HepG2 (cell line): ENCODE measurements around the gene MCM10.

Source experiments
- HNRNPL ChIP-seq: fragments of 200-400 bp; formaldehyde crosslinking; IDR thresholded peaks from 2 replicates; pipeline ENCODE4 v1.6.1; 2017; ENCODE audit warnings: mild to moderate bottlenecking, low read depth, low read length
- JUNB ChIP-seq: sonication (generic); formaldehyde crosslinking; IDR thresholded peaks from 2 replicates; pipeline ENCODE4 v1.8.0; 2022; ENCODE audit warnings: missing genetic modification reagents, mild to moderate bottlenecking, borderline replicate concordance
- PHB2 ChIP-seq: fragments of 450-650 bp; IDR thresholded peaks from 2 replicates; pipeline ENCODE4 v1.6.1; 2018; ENCODE audit not compliant: partially characterized antibody
- POLR2AphosphoS5 ChIP-seq: IDR thresholded peaks from 2 replicates; pipeline ENCODE4 v1.6.1; 2012; ENCODE audit warnings: low read depth, low read length
- RBAK ChIP-seq: sonication (generic); formaldehyde crosslinking; IDR thresholded peaks from 2 replicates; pipeline ENCODE4 v1.5.1; 2020; ENCODE audit warnings: mild to moderate bottlenecking, missing genetic modification reagents
- ZBTB10 ChIP-seq: sonication (generic); formaldehyde crosslinking; IDR thresholded peaks from 2 replicates; pipeline ENCODE4 v1.4.0; 2020; ENCODE audit warnings: missing genetic modification reagents, borderline replicate concordance
- ZNF232 ChIP-seq: sonication (generic); formaldehyde crosslinking; IDR thresholded peaks from 2 replicates; pipeline ENCODE4 v1.4.0; 2020; ENCODE audit warnings: missing genetic modification reagents, borderline replicate concordance
- ZNF329 ChIP-seq: sonication (generic); formaldehyde crosslinking; IDR thresholded peaks from 2 replicates; pipeline ENCODE4 v1.9.0; 2021; ENCODE audit warnings: low read depth, mild to moderate bottlenecking, missing genetic modification reagents
- TF ChIP-seq, protein P1 (sequence below), 2 experiments: sonication (generic) in 1 of 2; formaldehyde crosslinking in 1 of 2; IDR thresholded peaks; 2 replicates each; pipeline versions ENCODE4 v1.4.0 to v1.6.1; 2018 to 2020; ENCODE audit warnings: missing genetic modification reagents in 2 of 2, borderline replicate concordance in 1 of 2, low read depth in 1 of 2, mild to moderate bottlenecking in 1 of 2, missing biosample characterization in 1 of 2
- TF ChIP-seq, protein P2 (sequence below), 2 experiments: sonication (generic) in 1 of 2; formaldehyde crosslinking in 1 of 2; IDR thresholded peaks; 2 replicates each; pipeline versions ENCODE4 v1.4.0 to v1.6.1; 2016 to 2020; ENCODE audit warnings: borderline replicate concordance in 1 of 2, low read depth in 1 of 2, mild to moderate bottlenecking in 1 of 2, missing genetic modification reagents in 1 of 2
- TF ChIP-seq, protein P3 (sequence below): sonication (generic); formaldehyde crosslinking; IDR thresholded peaks from 2 replicates; pipeline ENCODE4 v1.5.0; 2020; ENCODE audit warnings: mild to moderate bottlenecking, missing genetic modification reagents, moderate library complexity

- TF ChIP-seq PHB2 (no peak), ZNF232 (CRISPR knock-in tag) (no peak), JUNB (no peak), HNRNPL (no peak), POLR2AphosphoS5 (no peak), ZNF329 (no peak), RBAK (CRISPR knock-in tag) (no peak), ZBTB10 (CRISPR knock-in tag) (no peak)
- TF ChIP-seq, protein P1, sequence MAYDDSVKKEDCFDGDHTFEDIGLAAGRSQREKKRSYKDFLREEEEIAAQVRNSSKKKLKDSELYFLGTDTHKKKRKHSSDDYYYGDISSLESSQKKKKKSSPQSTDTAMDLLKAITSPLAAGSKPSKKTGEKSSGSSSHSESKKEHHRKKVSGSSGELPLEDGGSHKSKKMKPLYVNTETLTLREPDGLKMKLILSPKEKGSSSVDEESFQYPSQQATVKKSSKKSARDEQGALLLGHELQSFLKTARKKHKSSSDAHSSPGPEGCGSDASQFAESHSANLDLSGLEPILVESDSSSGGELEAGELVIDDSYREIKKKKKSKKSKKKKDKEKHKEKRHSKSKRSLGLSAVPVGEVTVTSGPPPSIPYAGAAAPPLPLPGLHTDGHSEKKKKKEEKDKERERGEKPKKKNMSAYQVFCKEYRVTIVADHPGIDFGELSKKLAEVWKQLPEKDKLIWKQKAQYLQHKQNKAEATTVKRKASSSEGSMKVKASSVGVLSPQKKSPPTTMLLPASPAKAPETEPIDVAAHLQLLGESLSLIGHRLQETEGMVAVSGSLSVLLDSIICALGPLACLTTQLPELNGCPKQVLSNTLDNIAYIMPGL (CRISPR knock-in tag; IDR thresholded peaks at IDR 0.05; ENCODE audit: borderline replicate concordance in 1 of 2, low read depth in 1 of 2): no peak
- TF ChIP-seq, protein P2, sequence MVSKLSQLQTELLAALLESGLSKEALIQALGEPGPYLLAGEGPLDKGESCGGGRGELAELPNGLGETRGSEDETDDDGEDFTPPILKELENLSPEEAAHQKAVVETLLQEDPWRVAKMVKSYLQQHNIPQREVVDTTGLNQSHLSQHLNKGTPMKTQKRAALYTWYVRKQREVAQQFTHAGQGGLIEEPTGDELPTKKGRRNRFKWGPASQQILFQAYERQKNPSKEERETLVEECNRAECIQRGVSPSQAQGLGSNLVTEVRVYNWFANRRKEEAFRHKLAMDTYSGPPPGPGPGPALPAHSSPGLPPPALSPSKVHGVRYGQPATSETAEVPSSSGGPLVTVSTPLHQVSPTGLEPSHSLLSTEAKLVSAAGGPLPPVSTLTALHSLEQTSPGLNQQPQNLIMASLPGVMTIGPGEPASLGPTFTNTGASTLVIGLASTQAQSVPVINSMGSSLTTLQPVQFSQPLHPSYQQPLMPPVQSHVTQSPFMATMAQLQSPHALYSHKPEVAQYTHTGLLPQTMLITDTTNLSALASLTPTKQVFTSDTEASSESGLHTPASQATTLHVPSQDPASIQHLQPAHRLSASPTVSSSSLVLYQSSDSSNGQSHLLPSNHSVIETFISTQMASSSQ (IDR thresholded peaks at IDR 0.05; ENCODE audit: low read depth): no peak
- TF ChIP-seq, protein P2 (CRISPR knock-in tag; IDR thresholded peaks at IDR 0.05; ENCODE audit: borderline replicate concordance): no peak
- TF ChIP-seq, protein P3, sequence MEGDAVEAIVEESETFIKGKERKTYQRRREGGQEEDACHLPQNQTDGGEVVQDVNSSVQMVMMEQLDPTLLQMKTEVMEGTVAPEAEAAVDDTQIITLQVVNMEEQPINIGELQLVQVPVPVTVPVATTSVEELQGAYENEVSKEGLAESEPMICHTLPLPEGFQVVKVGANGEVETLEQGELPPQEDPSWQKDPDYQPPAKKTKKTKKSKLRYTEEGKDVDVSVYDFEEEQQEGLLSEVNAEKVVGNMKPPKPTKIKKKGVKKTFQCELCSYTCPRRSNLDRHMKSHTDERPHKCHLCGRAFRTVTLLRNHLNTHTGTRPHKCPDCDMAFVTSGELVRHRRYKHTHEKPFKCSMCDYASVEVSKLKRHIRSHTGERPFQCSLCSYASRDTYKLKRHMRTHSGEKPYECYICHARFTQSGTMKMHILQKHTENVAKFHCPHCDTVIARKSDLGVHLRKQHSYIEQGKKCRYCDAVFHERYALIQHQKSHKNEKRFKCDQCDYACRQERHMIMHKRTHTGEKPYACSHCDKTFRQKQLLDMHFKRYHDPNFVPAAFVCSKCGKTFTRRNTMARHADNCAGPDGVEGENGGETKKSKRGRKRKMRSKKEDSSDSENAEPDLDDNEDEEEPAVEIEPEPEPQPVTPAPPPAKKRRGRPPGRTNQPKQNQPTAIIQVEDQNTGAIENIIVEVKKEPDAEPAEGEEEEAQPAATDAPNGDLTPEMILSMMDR (CRISPR knock-in tag): peak; percentile 19; the same call in 1 of the 2 replicates
Observed at GRCh38 chr10:13213163-13213562, 51.8 kb downstream of the MCM10 start.
